SJSA1 (cell line): ENCODE results near the gene DRC3. TPM values are rescaled to one million over a fixed set of nuclear protein-coding genes. Genes with fewer than 3 reads are reported as not detected.
"Not testable (repeated sequence)": the region's sequence is repeated elsewhere in the genome, so short reads cannot be mapped to it uniquely, and the experiment has no call there.

Experiments used
- DNase-seq, 2 experiments: peaks; one replicate each; pipeline ENCODE4 v3.0.0-alpha.2; 2015 to 2020; ENCODE audit warnings: low spot score in 2 of 2, low read depth in 1 of 2
- H3K27ac ChIP-seq: fragments of 250-450 bp; sonication (Bioruptor Pico); 2 replicates; pipeline ENCODE4 v1.5.1; 2020; ENCODE audit warnings: mild to moderate bottlenecking, moderate library complexity
- H3K27me3 ChIP-seq: fragments of 250-450 bp; sonication (Bioruptor Pico); replicated peaks from 2 replicates; pipeline ENCODE4 v1.5.1; 2020; ENCODE audit warnings: mild to moderate bottlenecking, moderate library complexity
- H3K36me3 ChIP-seq: fragments of 250-450 bp; sonication (Bioruptor Pico); 2 replicates; pipeline ENCODE4 v1.5.1; 2020; ENCODE audit warnings: mild to moderate bottlenecking
- H3K4me1 ChIP-seq: fragments of 250-450 bp; sonication (Bioruptor Pico); replicated peaks from 2 replicates; pipeline ENCODE4 v1.6.1; 2021; ENCODE audit warnings: mild to moderate bottlenecking
- H3K4me3 ChIP-seq: fragments of 250-450 bp; sonication (Bioruptor Pico); 2 replicates; pipeline ENCODE4 v1.5.1; 2020; ENCODE audit warnings: mild to moderate bottlenecking
- H3K9me3 ChIP-seq: fragments of 250-450 bp; sonication (Bioruptor Pico); replicated peaks from 2 replicates; pipeline ENCODE4 v1.5.1; 2020; ENCODE audit warnings: mild to moderate bottlenecking
- total RNA-seq: library from RNA; depleted of rRNA; stranded (reverse); fragments of >200 nt; shearing (Covaris generic); gene quantifications from 2 replicates; pipeline ENCODE4 v1.2.3, GENCODE V29; 2014

The DRC3 gene
- total RNA-seq, 1 experiment from 2014 or later = 1.8 TPM

- Histone ChIP-seq H3K27ac (0 out of 2 replicates have a peak overlapping the region, but pooled peaks have one; percentile 18), H3K9me3 (no peaks in the 10 kb centered on the region), H3K4me3 (no peak overlapping the region), H3K4me1 (peaks cover 61% of the 10 kb centered on the region), H3K36me3 (peaks cover 12% of the 10 kb centered on the region; the same call in 1 of the 2 replicates), H3K27me3 (no peaks in the 10 kb centered on the region)
- DNase-seq = no peak
Observed at GRCh38 chr17:17947966-17948365, 24.7 kb upstream of the DRC3 start.

- Histone ChIP-seq H3K27me3 (no peaks in the 10 kb centered on the region), H3K9me3 (no peaks in the 10 kb centered on the region), H3K4me1 (peaks cover 48% of the 10 kb centered on the region), H3K36me3 (peaks cover 22% of the 10 kb centered on the region), H3K27ac (no peak overlapping the region), H3K4me3 (no peak overlapping the region)
- no peak for DNase-seq
Observed at GRCh38 chr17:17950347-17950746, 22.3 kb upstream of the DRC3 start.

GRCh38 chr17:17950806-17951205 lies 21.9 kb upstream of the DRC3 start:
- no peaks in the 10 kb centered on the region for H3K9me3 ChIP-seq
- peaks cover 26% of the 10 kb centered on the region for H3K36me3 ChIP-seq
- no peak overlapping the region for H3K27ac ChIP-seq
- no peak for DNase-seq
- no peaks in the 10 kb centered on the region for H3K27me3 ChIP-seq
- peaks cover 48% of the 10 kb centered on the region for H3K4me1 ChIP-seq
- no peak overlapping the region for H3K4me3 ChIP-seq

GRCh38 chr17:17951524-17951923 lies 21.1 kb upstream of the DRC3 start:
- Histone ChIP-seq H3K27ac (peak overlapping the region; percentile 73), H3K27me3 (no peaks in the 10 kb centered on the region), H3K9me3 (no peaks in the 10 kb centered on the region), H3K36me3 (peaks cover 33% of the 10 kb centered on the region), H3K4me1 (peaks cover 49% of the 10 kb centered on the region), H3K4me3 (no peak overlapping the region)
- DNase-seq = no peak

- Histone ChIP-seq H3K4me3 (no peak overlapping the region), H3K9me3 (no peaks in the 10 kb centered on the region), H3K36me3 (peaks cover 41% of the 10 kb centered on the region), H3K27ac (peak overlapping the region; percentile 73), H3K27me3 (no peaks in the 10 kb centered on the region), H3K4me1 (peaks cover 55% of the 10 kb centered on the region)
- DNase-seq = no peak
Observed at GRCh38 chr17:17952691-17953090, 20.0 kb upstream of the DRC3 start.

GRCh38 chr17:17954079-17954478 lies 18.6 kb upstream of the DRC3 start:
- peaks cover 40% of the 10 kb centered on the region for H3K36me3 ChIP-seq
- peaks cover 55% of the 10 kb centered on the region for H3K4me1 ChIP-seq
- H3K4me3 ChIP-seq = no peak overlapping the region
- DNase-seq = no peak
- no peak overlapping the region for H3K27ac ChIP-seq
- no peaks in the 10 kb centered on the region for H3K9me3 ChIP-seq
- H3K27me3 ChIP-seq = no peaks in the 10 kb centered on the region

- H3K4me3 ChIP-seq, H3K9me3 ChIP-seq, DNase-seq, H3K27ac ChIP-seq, H3K27me3 ChIP-seq: not testable (repeated sequence)
- Histone ChIP-seq H3K4me1 (peaks cover 64% of the 10 kb centered on the region), H3K36me3 (peaks cover 34% of the 10 kb centered on the region)
Observed at GRCh38 chr17:17955790-17956341, 16.8 kb upstream of the DRC3 start.

- Histone ChIP-seq H3K36me3 (peaks cover 34% of the 10 kb centered on the region), H3K4me3 (peak overlapping the region; percentile 9), H3K27me3 (no peaks in the 10 kb centered on the region), H3K27ac (peak overlapping the region; percentile 96), H3K9me3 (no peaks in the 10 kb centered on the region), H3K4me1 (peaks cover 49% of the 10 kb centered on the region)
- no peak for DNase-seq
Observed at GRCh38 chr17:17957584-17957916, 15.1 kb upstream of the DRC3 start.

- Histone ChIP-seq H3K4me3 (no peak overlapping the region), H3K9me3 (no peaks in the 10 kb centered on the region), H3K4me1 (peaks cover 44% of the 10 kb centered on the region), H3K36me3 (peaks cover 27% of the 10 kb centered on the region), H3K27me3 (no peaks in the 10 kb centered on the region), H3K27ac (peak overlapping the region; percentile 96)
- no peak for DNase-seq
Observed at GRCh38 chr17:17958982-17959381, 13.7 kb upstream of the DRC3 start.

- no peaks in the 10 kb centered on the region for H3K9me3 ChIP-seq
- peaks cover 24% of the 10 kb centered on the region for H3K36me3 ChIP-seq
- H3K27ac ChIP-seq = peak overlapping the region; percentile 96
- H3K4me3 ChIP-seq = peak overlapping the region; percentile 3; the same call in 1 of the 2 replicates
- H3K27me3 ChIP-seq = no peaks in the 10 kb centered on the region
- peak in 1 of 2 experiments; percentile 49 for DNase-seq
- H3K4me1 ChIP-seq = peaks cover 44% of the 10 kb centered on the region
Observed at GRCh38 chr17:17959520-17960361, 12.9 kb upstream of the DRC3 start.

- no peak overlapping the region for H3K4me3 ChIP-seq
- H3K9me3 ChIP-seq = no peaks in the 10 kb centered on the region
- DNase-seq = no peak
- H3K27ac ChIP-seq = peak overlapping the region; percentile 96
- H3K36me3 ChIP-seq = peaks cover 18% of the 10 kb centered on the region
- no peaks in the 10 kb centered on the region for H3K27me3 ChIP-seq
- peaks cover 44% of the 10 kb centered on the region for H3K4me1 ChIP-seq
Observed at GRCh38 chr17:17960500-17961030, 12.1 kb upstream of the DRC3 start.

- Histone ChIP-seq H3K4me3 (no peak overlapping the region), H3K4me1 (peaks cover 38% of the 10 kb centered on the region), H3K27ac (no peak overlapping the region), H3K27me3 (no peaks in the 10 kb centered on the region), H3K36me3 (no peaks in the 10 kb centered on the region), H3K9me3 (no peaks in the 10 kb centered on the region)
- DNase-seq = no peak
Observed at GRCh38 chr17:17963066-17963465, 9.6 kb upstream of the DRC3 start.

- no peaks in the 10 kb centered on the region for H3K27me3 ChIP-seq
- H3K27ac ChIP-seq = no peak overlapping the region
- no peaks in the 10 kb centered on the region for H3K9me3 ChIP-seq
- H3K4me1 ChIP-seq = peaks cover 30% of the 10 kb centered on the region
- no peak for DNase-seq
- no peak overlapping the region for H3K4me3 ChIP-seq
- H3K36me3 ChIP-seq = no peaks in the 10 kb centered on the region
Observed at GRCh38 chr17:17963694-17964436, 8.8 kb upstream of the DRC3 start.

GRCh38 chr17:17964710-17965109 lies 8.0 kb upstream of the DRC3 start:
- no peaks in the 10 kb centered on the region for H3K9me3 ChIP-seq
- H3K4me1 ChIP-seq = peaks cover 21% of the 10 kb centered on the region
- H3K27me3 ChIP-seq = no peaks in the 10 kb centered on the region
- no peak overlapping the region for H3K27ac ChIP-seq
- no peak overlapping the region for H3K4me3 ChIP-seq
- H3K36me3 ChIP-seq = no peaks in the 10 kb centered on the region
- no peak for DNase-seq
